Measurements from ENCODE around the gene KRTAP10-8.
"Not testable (repeated sequence)": the region's sequence is repeated elsewhere in the genome, so short reads cannot be mapped to it uniquely, and the experiment has no call there.

The KRTAP10-8 gene

GRCh38 chr21:44637018-44637850 is 25.4 kb downstream of the KRTAP10-8 start, which contains the start of gene KRTAP10-10:
Gene KRTAP10-10, plus strand, starts transcription at chr21:44637356. Its CDS starts 62 bp downstream, at chr21:44637418.
- Histone ChIP-seq H3K9ac (ENCODE audit: insufficient read length, low read depth) (no peak within 1 kb of the TSS), H3K4me1 (ENCODE audit: insufficient read depth, insufficient read length) (peaks cover 4% of the 10 kb centered on the region), H3K36me3 (ENCODE audit: insufficient read depth, insufficient read length, low read length) (no peaks in the 10 kb centered on the region), H3K9me3 (ENCODE audit: insufficient read depth, low read length) (peaks cover 18% of the 10 kb centered on the region), H3K4me3 (ENCODE audit: insufficient read length, low read depth) (no peak within 1 kb of the TSS), H3K27me3 (ENCODE audit: insufficient read depth, insufficient read length) (no peaks in the 10 kb centered on the region)
- no peak for TF ChIP-seq SUZ12 (IDR thresholded peaks at IDR 0.05; ENCODE audit: extremely low read depth, insufficient read depth, insufficient read length)
- TF ChIP-seq YY1 (IDR thresholded peaks at IDR 0.05; ENCODE audit: insufficient read depth, insufficient read length) = no peak
- TF ChIP-seq ZNF274 (IDR thresholded peaks at IDR 0.05; ENCODE audit: low read depth, low read length) = no peak
- no peak for DNase-seq (ENCODE audit: low read depth, low spot score)

GRCh38 chr21:44637851-44638348 is 26.0 kb downstream of the KRTAP10-8 start:
- H3K27me3 ChIP-seq (ENCODE audit: insufficient read depth, insufficient read length) = not testable (repeated sequence)

GRCh38 chr21:44638506-44639330 is 26.8 kb downstream of the KRTAP10-8 start:
- not testable (repeated sequence) for H3K4me3 ChIP-seq (ENCODE audit: insufficient read length, low read depth); DNase-seq (ENCODE audit: low read depth, low spot score); H3K27me3 ChIP-seq (ENCODE audit: insufficient read depth, insufficient read length); H3K36me3 ChIP-seq (ENCODE audit: insufficient read depth, insufficient read length, low read length); H3K9ac ChIP-seq (ENCODE audit: insufficient read length, low read depth); H3K4me1 ChIP-seq (ENCODE audit: insufficient read depth, insufficient read length)
- H3K9me3 ChIP-seq (ENCODE audit: insufficient read depth, low read length) = peaks cover 11% of the 10 kb centered on the region; the same call in 1 of the 2 replicates

More at GRCh38 chr21:44637851-44638348, 26.0 kb downstream of the KRTAP10-8 start:
- not testable (repeated sequence) for DNase-seq (ENCODE audit: low read depth, low spot score); H3K36me3 ChIP-seq (ENCODE audit: insufficient read depth, insufficient read length, low read length); H3K4me1 ChIP-seq (ENCODE audit: insufficient read depth, insufficient read length); H3K9ac ChIP-seq (ENCODE audit: insufficient read length, low read depth); H3K4me3 ChIP-seq (ENCODE audit: insufficient read length, low read depth)
- peaks cover 12% of the 10 kb centered on the region; the same call in 1 of the 2 replicates for H3K9me3 ChIP-seq (ENCODE audit: insufficient read depth, low read length)

- H3K9ac ChIP-seq (ENCODE audit: insufficient read length, low read depth) = no peak overlapping the region
- no peaks in the 10 kb centered on the region for H3K36me3 ChIP-seq (ENCODE audit: insufficient read depth, insufficient read length, low read length)
- TF ChIP-seq ZNF274 (IDR thresholded peaks at IDR 0.05; ENCODE audit: low read depth, low read length) (no peak), SUZ12 (IDR thresholded peaks at IDR 0.05; ENCODE audit: extremely low read depth, insufficient read depth, insufficient read length) (no peak), YY1 (IDR thresholded peaks at IDR 0.05; ENCODE audit: insufficient read depth, insufficient read length) (no peak)
- no peak for DNase-seq (ENCODE audit: low read depth, low spot score)
- peaks cover 17% of the 10 kb centered on the region for H3K9me3 ChIP-seq (ENCODE audit: insufficient read depth, low read length)
- no peak overlapping the region for H3K4me3 ChIP-seq (ENCODE audit: insufficient read length, low read depth)
- no peaks in the 10 kb centered on the region for H3K27me3 ChIP-seq (ENCODE audit: insufficient read depth, insufficient read length)
- peaks cover 4% of the 10 kb centered on the region for H3K4me1 ChIP-seq (ENCODE audit: insufficient read depth, insufficient read length)
These were observed 27.4 kb downstream of the KRTAP10-8 start for GRCh38 chr21:44639331-44639655.

GRCh38 chr21:44640761-44641160 is 28.9 kb downstream of the KRTAP10-8 start:
- Histone ChIP-seq H3K4me1 (ENCODE audit: insufficient read depth, insufficient read length) (peaks cover 4% of the 10 kb centered on the region), H3K27me3 (ENCODE audit: insufficient read depth, insufficient read length) (no peaks in the 10 kb centered on the region), H3K36me3 (ENCODE audit: insufficient read depth, insufficient read length, low read length) (no peaks in the 10 kb centered on the region), H3K9ac (ENCODE audit: insufficient read length, low read depth) (no peak overlapping the region), H3K9me3 (ENCODE audit: insufficient read depth, low read length) (peaks cover 27% of the 10 kb centered on the region), H3K4me3 (ENCODE audit: insufficient read length, low read depth) (no peak overlapping the region)
- no peak for TF ChIP-seq YY1 (IDR thresholded peaks at IDR 0.05; ENCODE audit: insufficient read depth, insufficient read length)
- no peak for DNase-seq (ENCODE audit: low read depth, low spot score)

GRCh38 chr21:44643741-44644310 is 31.9 kb downstream of the KRTAP10-8 start:
- no peak for DNase-seq (ENCODE audit: low read depth, low spot score)
- Histone ChIP-seq H3K36me3 (ENCODE audit: insufficient read depth, insufficient read length, low read length) (no peaks in the 10 kb centered on the region), H3K9ac (ENCODE audit: insufficient read length, low read depth) (no peak overlapping the region), H3K4me1 (ENCODE audit: insufficient read depth, insufficient read length) (peaks cover 6% of the 10 kb centered on the region), H3K4me3 (ENCODE audit: insufficient read length, low read depth) (no peak overlapping the region), H3K27me3 (ENCODE audit: insufficient read depth, insufficient read length) (no peaks in the 10 kb centered on the region), H3K9me3 (ENCODE audit: insufficient read depth, low read length) (peaks cover 27% of the 10 kb centered on the region)
- TF ChIP-seq SUZ12 (IDR thresholded peaks at IDR 0.05; ENCODE audit: extremely low read depth, insufficient read depth, insufficient read length) (no peak), YY1 (IDR thresholded peaks at IDR 0.05; ENCODE audit: insufficient read depth, insufficient read length) (no peak), ZNF274 (IDR thresholded peaks at IDR 0.05; ENCODE audit: low read depth, low read length) (no peak)

- no peak overlapping the region for H3K4me3 ChIP-seq (ENCODE audit: insufficient read length, low read depth)
- no peaks in the 10 kb centered on the region for H3K27me3 ChIP-seq (ENCODE audit: insufficient read depth, insufficient read length)
- DNase-seq (ENCODE audit: low read depth, low spot score) = no peak
- H3K9ac ChIP-seq (ENCODE audit: insufficient read length, low read depth) = no peak overlapping the region
- H3K9me3 ChIP-seq (ENCODE audit: insufficient read depth, low read length) = peaks cover 27% of the 10 kb centered on the region
- H3K4me1 ChIP-seq (ENCODE audit: insufficient read depth, insufficient read length) = peaks cover 10% of the 10 kb centered on the region
- H3K36me3 ChIP-seq (ENCODE audit: insufficient read depth, insufficient read length, low read length) = no peaks in the 10 kb centered on the region
- TF ChIP-seq SUZ12 (IDR thresholded peaks at IDR 0.05; ENCODE audit: extremely low read depth, insufficient read depth, insufficient read length) (no peak), ZNF274 (IDR thresholded peaks at IDR 0.05; ENCODE audit: low read depth, low read length) (no peak), YY1 (IDR thresholded peaks at IDR 0.05; ENCODE audit: insufficient read depth, insufficient read length) (no peak)
These were observed 33.0 kb downstream of the KRTAP10-8 start for GRCh38 chr21:44644878-44645277.

GRCh38 chr21:44646366-44647221 is 34.7 kb downstream of the KRTAP10-8 start, which contains the start of gene KRTAP10-11:
Gene KRTAP10-11, plus strand, starts transcription at chr21:44646414. Its CDS starts 45 bp downstream, at chr21:44646459.
- H3K9ac ChIP-seq (ENCODE audit: insufficient read length, low read depth); DNase-seq (ENCODE audit: low read depth, low spot score); H3K27me3 ChIP-seq (ENCODE audit: insufficient read depth, insufficient read length); H3K36me3 ChIP-seq (ENCODE audit: insufficient read depth, insufficient read length, low read length); H3K4me3 ChIP-seq (ENCODE audit: insufficient read length, low read depth): not testable (repeated sequence)
- Histone ChIP-seq H3K4me1 (ENCODE audit: insufficient read depth, insufficient read length) (peaks cover 10% of the 10 kb centered on the region), H3K9me3 (ENCODE audit: insufficient read depth, low read length) (peaks cover 17% of the 10 kb centered on the region)

Data from NT2/D1 (cell line).